SJCRH30 (cell line): ENCODE measurements around the gene UBE3B. TPM values are rescaled to one million over a fixed set of nuclear protein-coding genes. Genes with fewer than 3 reads are reported as not detected.

Source experiments
- DNase-seq, 2 experiments: peaks; one replicate each; pipeline ENCODE4 v3.0.0-alpha.2; 2015 to 2020
- H3K27ac ChIP-seq: fragments of 250-450 bp; sonication (Bioruptor Pico); 2 replicates; pipeline ENCODE4 v1.5.1; 2020; ENCODE audit warnings: mild to moderate bottlenecking, moderate library complexity
- H3K27me3 ChIP-seq: fragments of 250-450 bp; sonication (Bioruptor Pico); 2 replicates; pipeline ENCODE4 v1.5.1; 2020; ENCODE audit warnings: mild to moderate bottlenecking, moderate library complexity
- H3K36me3 ChIP-seq: fragments of 250-450 bp; sonication (Bioruptor Pico); 2 replicates; pipeline ENCODE4 v1.5.1; 2020; ENCODE audit warnings: mild to moderate bottlenecking, moderate library complexity
- H3K4me1 ChIP-seq: fragments of 250-450 bp; sonication (Bioruptor Pico); 2 replicates; pipeline ENCODE4 v1.5.1; 2020; ENCODE audit warnings: mild to moderate bottlenecking, moderate library complexity
- H3K4me3 ChIP-seq: fragments of 250-450 bp; sonication (Bioruptor Pico); 2 replicates; pipeline ENCODE4 v1.5.1; 2020; ENCODE audit warnings: mild to moderate bottlenecking, moderate library complexity
- H3K9me3 ChIP-seq: fragments of 250-450 bp; sonication (Bioruptor Pico); replicated peaks from 2 replicates; pipeline ENCODE4 v1.5.1; 2020; ENCODE audit warnings: mild to moderate bottlenecking, moderate library complexity
- total RNA-seq: library from RNA; depleted of rRNA; stranded (reverse); fragments of >200 nt; shearing (Covaris generic); gene quantifications from 2 replicates; pipeline ENCODE4 v1.2.3, GENCODE V29; 2014

UBE3B gene
- total RNA-seq, 1 experiment from 2014 or later, result 17.6 TPM

- Histone ChIP-seq H3K27me3 (no peaks in the 10 kb centered on the region), H3K4me1 (peaks cover 7% of the 10 kb centered on the region; the same call in 1 of the 2 replicates), H3K9me3 (no peaks in the 10 kb centered on the region), H3K36me3 (no peaks in the 10 kb centered on the region), H3K27ac (no peak overlapping the region), H3K4me3 (no peak overlapping the region)
- DNase-seq, result no peak
These were observed 72.3 kb downstream of the UBE3B start for GRCh38 chr12:109549613-109550270.

- H3K27ac ChIP-seq, result no peak overlapping the region
- peaks cover 2% of the 10 kb centered on the region; the same call in 1 of the 2 replicates for H3K4me1 ChIP-seq
- no peaks in the 10 kb centered on the region for H3K27me3 ChIP-seq
- H3K9me3 ChIP-seq, result no peaks in the 10 kb centered on the region
- no peaks in the 10 kb centered on the region for H3K36me3 ChIP-seq
- H3K4me3 ChIP-seq, result no peak overlapping the region
- no peak for DNase-seq
These were observed 72.8 kb downstream of the UBE3B start for GRCh38 chr12:109550281-109550680.

GRCh38 chr12:109551108-109551507, 73.7 kb downstream of the UBE3B start:
- Histone ChIP-seq H3K4me3 (no peak overlapping the region), H3K36me3 (no peaks in the 10 kb centered on the region), H3K27ac (no peak overlapping the region), H3K4me1 (no peaks in the 10 kb centered on the region), H3K27me3 (no peaks in the 10 kb centered on the region), H3K9me3 (no peaks in the 10 kb centered on the region)
- no peak for DNase-seq

- Histone ChIP-seq H3K9me3 (no peaks in the 10 kb centered on the region), H3K4me3 (no peak overlapping the region), H3K4me1 (no peaks in the 10 kb centered on the region), H3K27me3 (no peaks in the 10 kb centered on the region), H3K36me3 (no peaks in the 10 kb centered on the region), H3K27ac (no peak overlapping the region)
- no peak for DNase-seq
These were observed 75.5 kb downstream of the UBE3B start for GRCh38 chr12:109552971-109553370.

- no peaks in the 10 kb centered on the region for H3K4me1 ChIP-seq
- no peaks in the 10 kb centered on the region for H3K9me3 ChIP-seq
- no peak for DNase-seq
These were observed 76.0 kb downstream of the UBE3B start for GRCh38 chr12:109553483-109553882.

GRCh38 chr12:109553906-109554500, 76.6 kb downstream of the UBE3B start:
- H3K36me3 ChIP-seq, result no peaks in the 10 kb centered on the region
- no peaks in the 10 kb centered on the region for H3K4me1 ChIP-seq
- H3K27ac ChIP-seq, result no peak overlapping the region
- H3K4me3 ChIP-seq, result no peak overlapping the region
- DNase-seq, result no peak
- no peaks in the 10 kb centered on the region for H3K9me3 ChIP-seq
- H3K27me3 ChIP-seq, result no peaks in the 10 kb centered on the region

More at GRCh38 chr12:109553483-109553882, 76.0 kb downstream of the UBE3B start:
- no peak overlapping the region for H3K4me3 ChIP-seq
- no peak overlapping the region for H3K27ac ChIP-seq
- no peaks in the 10 kb centered on the region for H3K27me3 ChIP-seq
- H3K36me3 ChIP-seq, result no peaks in the 10 kb centered on the region

GRCh38 chr12:109554761-109555160, 77.3 kb downstream of the UBE3B start:
- Histone ChIP-seq H3K9me3 (no peaks in the 10 kb centered on the region), H3K4me1 (no peaks in the 10 kb centered on the region)

GRCh38 chr12:109555431-109556315, 78.2 kb downstream of the UBE3B start:
- no peak overlapping the region for H3K27ac ChIP-seq
- H3K4me3 ChIP-seq, result no peak overlapping the region
- no peaks in the 10 kb centered on the region for H3K4me1 ChIP-seq
- H3K36me3 ChIP-seq, result no peaks in the 10 kb centered on the region
- DNase-seq, result no peak
- H3K9me3 ChIP-seq, result no peaks in the 10 kb centered on the region
- H3K27me3 ChIP-seq, result no peaks in the 10 kb centered on the region

More at GRCh38 chr12:109554761-109555160, 77.3 kb downstream of the UBE3B start:
- H3K27me3 ChIP-seq, result no peaks in the 10 kb centered on the region
- no peak overlapping the region for H3K27ac ChIP-seq
- H3K4me3 ChIP-seq, result no peak overlapping the region
- DNase-seq, result no peak
- H3K36me3 ChIP-seq, result no peaks in the 10 kb centered on the region

GRCh38 chr12:109557200-109557599, 79.8 kb downstream of the UBE3B start:
- Histone ChIP-seq H3K36me3 (no peaks in the 10 kb centered on the region), H3K4me3 (no peak overlapping the region), H3K9me3 (no peaks in the 10 kb centered on the region), H3K27me3 (no peaks in the 10 kb centered on the region), H3K4me1 (no peaks in the 10 kb centered on the region), H3K27ac (no peak overlapping the region)
- DNase-seq, result no peak

- DNase-seq, result no peak
- H3K9me3 ChIP-seq, result no peaks in the 10 kb centered on the region
- no peaks in the 10 kb centered on the region for H3K27me3 ChIP-seq
These were observed 80.4 kb downstream of the UBE3B start for GRCh38 chr12:109557805-109558204.

GRCh38 chr12:109558374-109559199, 81.2 kb downstream of the UBE3B start:
- H3K4me3 ChIP-seq, result no peak overlapping the region
- no peak for DNase-seq
- no peaks in the 10 kb centered on the region; the same call in 1 of the 2 replicates for H3K36me3 ChIP-seq

More at GRCh38 chr12:109557805-109558204, 80.4 kb downstream of the UBE3B start:
- no peak overlapping the region for H3K4me3 ChIP-seq
- no peak overlapping the region for H3K27ac ChIP-seq
- no peaks in the 10 kb centered on the region for H3K36me3 ChIP-seq
- no peaks in the 10 kb centered on the region for H3K4me1 ChIP-seq

GRCh38 chr12:109559200-109559505, 81.7 kb downstream of the UBE3B start:
- no peak overlapping the region for H3K4me3 ChIP-seq
- H3K36me3 ChIP-seq, result no peaks in the 10 kb centered on the region; the same call in 1 of the 2 replicates
- H3K27me3 ChIP-seq, result no peaks in the 10 kb centered on the region
- DNase-seq, result no peak
- H3K27ac ChIP-seq, result no peak overlapping the region
- H3K9me3 ChIP-seq, result no peaks in the 10 kb centered on the region
- H3K4me1 ChIP-seq, result no peaks in the 10 kb centered on the region

More at GRCh38 chr12:109558374-109559199, 81.2 kb downstream of the UBE3B start:
- Histone ChIP-seq H3K9me3 (no peaks in the 10 kb centered on the region), H3K27ac (no peak overlapping the region), H3K27me3 (no peaks in the 10 kb centered on the region), H3K4me1 (no peaks in the 10 kb centered on the region)

- Histone ChIP-seq H3K4me3 (no peak overlapping the region), H3K27ac (no peak overlapping the region), H3K4me1 (no peaks in the 10 kb centered on the region), H3K27me3 (no peaks in the 10 kb centered on the region), H3K36me3 (no peaks in the 10 kb centered on the region; the same call in 1 of the 2 replicates), H3K9me3 (no peaks in the 10 kb centered on the region)
- DNase-seq, result no peak
These were observed 82.2 kb downstream of the UBE3B start for GRCh38 chr12:109559601-109560000.
